ENCODE data around the gene PRSS56. TPM values are rescaled to one million over a fixed set of nuclear protein-coding genes. Genes with fewer than 3 reads are reported as not detected.

Gene PRSS56
- total RNA-seq, 2 experiments from 2014 or later, result not detected

DNA sequence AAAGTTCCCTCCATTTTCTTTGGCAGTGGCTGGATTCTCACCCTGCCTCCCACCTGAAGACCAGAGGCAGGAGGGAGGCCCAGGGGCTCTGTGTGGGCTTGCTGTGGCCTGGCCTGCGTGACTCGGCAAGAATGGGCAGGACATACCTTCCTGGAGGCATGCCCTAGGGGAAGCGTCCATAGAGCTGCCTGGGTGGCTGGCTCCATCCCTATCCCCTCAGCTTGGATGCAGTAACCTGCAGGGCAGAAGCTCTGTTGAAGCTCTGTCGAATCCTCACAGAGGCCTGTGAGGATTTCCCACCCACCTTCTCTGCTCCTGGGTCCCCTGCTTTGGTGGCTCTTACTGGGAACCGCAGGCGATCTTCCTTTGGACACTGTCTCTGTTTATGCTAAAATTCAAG, 1.3 kb upstream of the PRSS56 start:
- H3K27ac Mint-ChIP-seq, result no peak overlapping the region
- peaks cover 6% of the 10 kb centered on the region for H3K4me1 Mint-ChIP-seq
- H3K9me3 Mint-ChIP-seq, result no peaks in the 10 kb centered on the region
- H3K36me3 Mint-ChIP-seq (ENCODE audit: low read depth), result no peaks in the 10 kb centered on the region
- DNase-seq, result no peak
- ChIA-PET CTCF (no interaction called here), POLR2A (no interaction called here)
- no peak overlapping the region for H3K4me3 Mint-ChIP-seq
- H3K27me3 Mint-ChIP-seq, result peaks cover 19% of the 10 kb centered on the region

DNA sequence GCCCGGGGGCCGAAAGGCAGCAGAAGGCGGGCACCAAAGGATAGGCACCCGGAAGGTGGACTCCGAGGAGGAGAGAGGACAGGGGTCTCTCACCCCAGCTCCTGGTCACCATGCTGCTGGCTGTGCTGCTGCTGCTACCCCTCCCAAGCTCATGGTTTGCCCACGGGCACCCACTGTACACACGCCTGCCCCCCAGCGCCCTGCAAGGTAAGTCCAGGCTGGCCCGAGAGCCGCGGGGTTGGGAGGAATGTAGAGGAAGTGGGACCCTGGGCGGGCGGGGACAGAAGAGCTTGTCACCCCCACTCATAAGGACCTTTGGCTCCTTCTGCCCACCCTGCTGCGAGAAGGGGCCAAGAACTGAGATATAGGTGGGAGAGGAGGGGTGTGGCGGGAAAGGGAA, 301 bp downstream of the PRSS56 start:
- no peak for DNase-seq
- CTCF ChIA-PET, result interaction anchor here (1.2 to 1.4 kb wide), 2 partner anchors 27 to 73 kb away, joined by 5 to 7 read pairs; no protein-coding TSS in a partner anchor
- H3K27me3 Mint-ChIP-seq, result peaks cover 24% of the 10 kb centered on the region

DNA sequence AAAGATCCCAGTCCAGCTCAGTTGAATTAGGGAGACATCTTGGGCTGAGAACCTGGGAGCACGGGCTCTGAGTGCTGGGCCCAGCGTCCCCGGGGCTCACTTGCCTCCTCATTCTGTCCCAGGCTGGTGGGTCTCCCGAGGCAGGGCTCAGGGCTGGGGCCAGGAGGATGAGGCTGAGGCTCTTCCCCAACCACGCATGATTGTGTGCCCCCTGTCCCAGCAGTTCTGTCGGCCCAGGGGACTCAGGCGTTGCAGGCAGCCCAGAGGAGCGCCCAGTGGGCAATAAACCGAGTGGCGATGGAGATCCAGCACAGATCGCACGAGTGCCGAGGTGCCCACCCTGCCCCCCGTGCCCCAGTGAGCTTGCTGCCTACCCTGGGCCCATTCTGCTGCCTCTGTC, 910 bp downstream of the PRSS56 start:
- CTCF ChIA-PET, result interaction anchor here (1.2 to 1.4 kb wide), 2 partner anchors 27 to 73 kb away, joined by 5 to 7 read pairs; no protein-coding TSS in a partner anchor

More for the DNA sequence above, 301 bp downstream of the PRSS56 start:
- Mint-ChIP-seq H3K4me1 (peaks cover 10% of the 10 kb centered on the region), H3K4me3 (no peak overlapping the region), H3K9me3 (no peaks in the 10 kb centered on the region), H3K36me3 (ENCODE audit: low read depth) (no peaks in the 10 kb centered on the region), H3K27ac (no peak overlapping the region)
- POLR2A ChIA-PET, result interaction anchor here (1.1 kb wide), 1 partner anchor 73 kb away, joined by 3 read pairs; no protein-coding TSS in a partner anchor

DNA sequence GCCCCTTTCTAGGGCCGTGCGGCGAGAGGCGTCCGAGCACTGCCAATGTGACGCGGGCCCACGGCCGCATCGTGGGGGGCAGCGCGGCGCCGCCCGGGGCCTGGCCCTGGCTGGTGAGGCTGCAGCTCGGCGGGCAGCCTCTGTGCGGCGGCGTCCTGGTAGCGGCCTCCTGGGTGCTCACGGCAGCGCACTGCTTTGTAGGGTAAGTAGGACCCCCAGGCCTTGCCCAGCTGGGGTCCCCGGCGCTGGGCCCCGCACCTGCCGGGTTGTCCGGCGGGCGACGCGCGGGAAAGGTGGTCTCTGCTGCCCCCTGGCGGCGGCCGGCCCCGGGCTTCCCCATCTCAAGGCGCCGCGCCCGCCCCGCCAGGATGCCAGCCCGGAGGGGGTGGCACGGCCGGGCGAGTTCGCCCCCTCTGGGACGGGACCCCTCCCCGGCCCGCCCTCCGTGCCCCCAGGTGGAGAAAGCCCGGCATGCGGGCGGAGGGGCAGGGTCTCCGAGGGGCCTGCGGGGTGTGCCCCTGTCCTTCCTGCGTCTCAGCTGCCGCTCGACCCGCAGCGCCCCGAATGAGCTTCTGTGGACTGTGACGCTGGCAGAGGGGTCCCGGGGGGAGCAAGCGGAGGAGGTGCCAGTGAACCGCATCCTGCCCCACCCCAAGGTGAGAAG, 1.9 kb downstream of the PRSS56 start:
- Mint-ChIP-seq H3K9me3 (no peaks in the 10 kb centered on the region), H3K27ac (no peak overlapping the region), H3K27me3 (peaks cover 25% of the 10 kb centered on the region), H3K4me3 (no peak overlapping the region), H3K36me3 (ENCODE audit: low read depth) (no peaks in the 10 kb centered on the region), H3K4me1 (peaks cover 10% of the 10 kb centered on the region)
- DNase-seq, result peak; percentile 64
- ChIA-PET CTCF (interaction anchor here (0.9 to 2.2 kb wide), 3 partner anchors 9 to 76 kb away, joined by 3 to 9 read pairs (median 3); no protein-coding TSS in a partner anchor), POLR2A (no interaction called here)

More for the DNA sequence above, 910 bp downstream of the PRSS56 start:
- Mint-ChIP-seq H3K27ac (no peak overlapping the region), H3K4me3 (no peak overlapping the region), H3K27me3 (peaks cover 22% of the 10 kb centered on the region), H3K9me3 (no peaks in the 10 kb centered on the region), H3K36me3 (ENCODE audit: low read depth) (no peaks in the 10 kb centered on the region), H3K4me1 (peaks cover 10% of the 10 kb centered on the region)
- DNase-seq, result no peak
- POLR2A ChIA-PET, result interaction anchor here (1.1 kb wide), 1 partner anchor 74 kb away, joined by 3 read pairs; no protein-coding TSS in a partner anchor

DNA sequence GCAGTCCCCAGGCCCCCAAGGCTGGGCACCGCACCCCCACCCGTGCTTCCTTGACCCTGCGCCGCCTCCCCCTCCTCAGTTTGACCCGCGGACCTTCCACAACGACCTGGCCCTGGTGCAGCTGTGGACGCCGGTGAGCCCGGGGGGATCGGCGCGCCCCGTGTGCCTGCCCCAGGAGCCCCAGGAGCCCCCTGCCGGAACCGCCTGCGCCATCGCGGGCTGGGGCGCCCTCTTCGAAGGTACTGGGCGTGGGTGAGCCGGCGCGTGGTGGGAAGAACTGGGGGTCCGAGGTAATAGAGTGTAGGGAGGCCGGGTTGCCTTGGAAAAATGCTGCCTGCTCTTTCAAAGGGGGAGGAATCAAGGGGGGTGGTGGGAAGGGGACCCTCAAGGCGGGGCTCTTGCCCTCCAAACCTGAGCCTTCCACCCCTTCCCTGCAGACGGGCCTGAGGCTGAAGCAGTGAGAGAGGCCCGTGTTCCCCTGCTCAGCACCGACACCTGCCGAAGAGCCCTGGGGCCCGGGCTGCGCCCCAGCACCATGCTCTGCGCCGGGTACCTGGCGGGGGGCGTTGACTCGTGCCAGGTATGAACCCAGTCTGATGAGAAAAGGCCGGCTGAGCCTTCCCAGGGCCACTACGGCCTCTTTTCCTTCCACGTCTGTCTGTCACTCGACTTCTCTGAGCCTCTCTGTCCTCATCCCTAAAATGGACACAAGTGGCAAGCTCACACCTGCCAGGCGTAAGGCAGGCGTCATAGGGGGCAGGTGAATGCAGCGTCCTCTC, 2.6 kb downstream of the PRSS56 start:
- ChIA-PET POLR2A (no interaction called here), CTCF (interaction anchor here (0.9 to 2.2 kb wide), 3 partner anchors 10 to 76 kb away, joined by 3 to 9 read pairs (median 3); no protein-coding TSS in a partner anchor)
- H3K27me3 Mint-ChIP-seq, result peaks cover 29% of the 10 kb centered on the region
- no peak overlapping the region for H3K27ac Mint-ChIP-seq
- H3K4me3 Mint-ChIP-seq, result no peak overlapping the region
- DNase-seq, result no peak
- H3K4me1 Mint-ChIP-seq, result peaks cover 10% of the 10 kb centered on the region
- no peaks in the 10 kb centered on the region for H3K9me3 Mint-ChIP-seq
- H3K36me3 Mint-ChIP-seq (ENCODE audit: low read depth), result no peaks in the 10 kb centered on the region

DNA sequence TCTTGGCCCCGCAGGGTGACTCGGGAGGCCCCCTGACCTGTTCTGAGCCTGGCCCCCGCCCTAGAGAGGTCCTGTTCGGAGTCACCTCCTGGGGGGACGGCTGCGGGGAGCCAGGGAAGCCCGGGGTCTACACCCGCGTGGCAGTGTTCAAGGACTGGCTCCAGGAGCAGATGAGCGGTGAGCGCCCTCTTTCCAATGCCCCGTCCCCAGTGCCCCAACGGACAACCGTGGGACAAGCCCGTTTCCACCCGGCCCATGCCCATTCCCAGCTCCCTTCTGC, 3.2 kb downstream of the PRSS56 start:
- CTCF ChIA-PET, result interaction anchor here (2.2 kb wide), 1 partner anchor 77 kb away, joined by 9 read pairs; no protein-coding TSS in a partner anchor
- Mint-ChIP-seq H3K27me3 (peaks cover 32% of the 10 kb centered on the region), H3K9me3 (no peaks in the 10 kb centered on the region), H3K36me3 (ENCODE audit: low read depth) (no peaks in the 10 kb centered on the region), H3K4me1 (peaks cover 12% of the 10 kb centered on the region), H3K27ac (no peak overlapping the region), H3K4me3 (no peak overlapping the region)
- DNase-seq, result no peak
- POLR2A ChIA-PET, result no interaction called here

DNA sequence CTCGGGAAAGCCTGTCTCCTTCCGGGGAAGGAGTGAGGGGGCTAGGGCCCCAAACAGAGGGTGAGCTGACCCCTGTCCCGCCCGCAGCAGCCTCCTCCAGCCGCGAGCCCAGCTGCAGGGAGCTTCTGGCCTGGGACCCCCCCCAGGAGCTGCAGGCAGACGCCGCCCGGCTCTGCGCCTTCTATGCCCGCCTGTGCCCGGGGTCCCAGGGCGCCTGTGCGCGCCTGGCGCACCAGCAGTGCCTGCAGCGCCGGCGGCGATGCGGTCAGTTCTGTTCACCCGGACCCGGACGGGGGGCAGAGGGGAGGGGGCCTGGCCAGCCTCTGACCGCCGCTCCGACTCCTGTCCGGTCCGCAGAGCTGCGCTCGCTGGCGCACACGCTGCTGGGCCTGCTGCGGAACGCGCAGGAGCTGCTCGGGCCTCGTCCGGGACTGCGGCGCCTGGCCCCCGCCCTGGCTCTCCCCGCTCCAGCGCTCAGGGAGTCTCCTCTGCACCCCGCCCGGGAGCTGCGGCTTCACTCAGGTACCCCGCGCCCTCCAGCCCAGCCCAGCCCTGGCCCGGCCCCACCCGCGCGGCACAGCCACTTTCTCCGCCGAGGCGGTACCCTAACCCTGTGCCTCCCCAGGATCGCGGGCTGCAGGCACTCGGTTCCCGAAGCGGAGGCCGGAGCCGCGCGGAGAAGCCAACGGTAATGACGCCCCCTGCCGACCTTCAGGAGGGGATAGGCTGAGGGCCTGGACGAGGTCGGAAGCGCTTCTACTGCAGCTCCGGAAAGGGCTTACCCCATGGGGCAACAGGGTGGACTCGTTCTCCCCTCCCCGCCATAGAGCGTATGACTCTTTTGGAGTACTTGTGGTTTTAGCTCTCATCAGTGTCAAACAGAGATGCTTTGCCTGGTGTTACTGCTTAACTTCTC, 3.8 kb downstream of the PRSS56 start:
- Mint-ChIP-seq H3K4me1 (peaks cover 18% of the 10 kb centered on the region), H3K27me3 (peaks cover 38% of the 10 kb centered on the region), H3K27ac (no peak overlapping the region), H3K4me3 (no peak overlapping the region), H3K9me3 (no peaks in the 10 kb centered on the region), H3K36me3 (ENCODE audit: low read depth) (no peaks in the 10 kb centered on the region)
- DNase-seq, result peak; percentile 25
- CTCF ChIA-PET, result interaction anchor here (2.2 kb wide), 1 partner anchor 77 kb away, joined by 9 read pairs; no protein-coding TSS in a partner anchor
- POLR2A ChIA-PET, result no interaction called here

DNA sequence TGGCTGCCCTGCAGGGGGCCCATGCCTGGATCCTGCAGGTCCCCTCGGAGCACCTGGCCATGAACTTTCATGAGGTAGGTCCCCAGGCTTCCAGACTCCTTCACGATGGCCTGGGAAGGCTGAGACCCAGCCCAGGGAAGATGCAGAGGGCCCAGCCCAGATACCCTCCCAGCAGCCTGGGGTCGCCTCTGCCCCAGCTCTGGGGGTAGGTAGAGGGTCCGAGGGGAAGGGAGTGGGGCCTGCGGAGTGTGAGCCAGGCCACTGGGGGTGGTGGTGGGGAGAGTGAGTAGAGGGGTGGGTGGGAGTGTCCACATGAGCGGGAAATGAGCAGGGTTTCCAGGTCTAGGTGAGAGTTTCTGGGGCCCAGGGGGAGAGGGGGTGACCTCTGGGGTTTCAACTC, 4.6 kb downstream of the PRSS56 start:
- no peaks in the 10 kb centered on the region for H3K9me3 Mint-ChIP-seq
- DNase-seq, result no peak
- peaks cover 39% of the 10 kb centered on the region for H3K27me3 Mint-ChIP-seq
- peaks cover 22% of the 10 kb centered on the region for H3K4me1 Mint-ChIP-seq
- POLR2A ChIA-PET, result no interaction called here
- H3K4me3 Mint-ChIP-seq, result no peak overlapping the region
- no peak overlapping the region for H3K27ac Mint-ChIP-seq
- CTCF ChIA-PET, result no interaction called here
- H3K36me3 Mint-ChIP-seq (ENCODE audit: low read depth), result no peaks in the 10 kb centered on the region

DNA sequence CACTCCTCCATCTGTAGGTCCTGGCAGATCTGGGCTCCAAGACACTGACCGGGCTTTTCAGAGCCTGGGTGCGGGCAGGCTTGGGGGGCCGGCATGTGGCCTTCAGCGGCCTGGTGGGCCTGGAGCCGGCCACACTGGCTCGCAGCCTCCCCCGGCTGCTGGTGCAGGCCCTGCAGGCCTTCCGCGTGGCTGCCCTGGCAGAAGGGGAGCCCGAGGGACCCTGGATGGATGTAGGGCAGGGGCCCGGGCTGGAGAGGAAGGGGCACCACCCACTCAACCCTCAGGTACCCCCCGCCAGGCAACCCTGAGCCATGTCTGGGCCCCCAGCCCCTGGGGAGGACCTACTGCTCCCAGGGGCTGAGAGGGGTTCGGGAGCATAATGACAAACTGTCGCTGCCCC, 5.0 kb downstream of the PRSS56 start:
- Mint-ChIP-seq H3K27ac (no peak overlapping the region), H3K36me3 (ENCODE audit: low read depth) (no peaks in the 10 kb centered on the region), H3K4me3 (no peak overlapping the region), H3K9me3 (no peaks in the 10 kb centered on the region), H3K27me3 (peaks cover 38% of the 10 kb centered on the region), H3K4me1 (peaks cover 22% of the 10 kb centered on the region)
- CTCF ChIA-PET, result no interaction called here
- POLR2A ChIA-PET, result no interaction called here
- no peak for DNase-seq

DNA sequence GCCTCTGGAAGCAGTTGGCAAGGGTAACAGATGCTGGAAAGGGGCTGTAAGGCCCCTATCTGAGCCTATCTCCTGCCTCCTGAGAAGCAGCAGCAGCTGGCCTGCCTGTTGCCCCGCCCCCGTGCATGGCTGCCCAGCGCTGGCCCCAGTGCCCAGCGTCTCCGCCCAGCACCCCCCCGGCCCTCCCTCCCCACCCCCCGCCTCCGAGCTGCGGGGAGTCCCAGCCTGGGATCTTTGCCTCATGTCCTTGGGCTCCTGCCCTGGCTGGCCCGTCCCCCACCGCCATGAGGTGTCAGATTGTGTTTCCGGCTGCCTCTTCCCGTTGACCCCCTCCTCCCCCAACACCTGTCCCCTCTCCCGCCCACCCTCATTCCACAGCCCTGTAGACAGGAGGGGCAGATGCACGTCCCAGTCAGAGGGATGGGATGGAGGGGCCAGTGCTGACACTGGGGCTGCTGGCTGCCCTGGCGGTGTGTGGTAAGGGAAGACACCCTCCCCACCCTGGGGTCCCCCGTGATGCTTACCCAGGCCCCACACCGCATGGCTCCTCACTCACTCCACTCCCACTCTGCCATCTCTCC, 5.7 kb downstream of the PRSS56 start, which contains the start of gene CHRND:
TSS of gene CHRND (plus strand) at position 370 of the 581 bp plus-strand sequence. CDS start at position 426, 56 bp downstream.
- no peaks in the 10 kb centered on the region for H3K36me3 Mint-ChIP-seq (ENCODE audit: low read depth)
- H3K9me3 Mint-ChIP-seq, result no peaks in the 10 kb centered on the region
- peaks cover 37% of the 10 kb centered on the region for H3K27me3 Mint-ChIP-seq
- POLR2A ChIA-PET, result no interaction called here
- CTCF ChIA-PET, result interaction anchor here (0.6 kb wide), 1 partner anchor 551 kb away, joined by 4 read pairs; no protein-coding TSS in a partner anchor
- no peak for DNase-seq
- no peak within 1 kb of the TSS for H3K27ac Mint-ChIP-seq
- peaks cover 22% of the 10 kb centered on the region for H3K4me1 Mint-ChIP-seq
- H3K4me3 Mint-ChIP-seq, result no peak within 1 kb of the TSS

DNA sequence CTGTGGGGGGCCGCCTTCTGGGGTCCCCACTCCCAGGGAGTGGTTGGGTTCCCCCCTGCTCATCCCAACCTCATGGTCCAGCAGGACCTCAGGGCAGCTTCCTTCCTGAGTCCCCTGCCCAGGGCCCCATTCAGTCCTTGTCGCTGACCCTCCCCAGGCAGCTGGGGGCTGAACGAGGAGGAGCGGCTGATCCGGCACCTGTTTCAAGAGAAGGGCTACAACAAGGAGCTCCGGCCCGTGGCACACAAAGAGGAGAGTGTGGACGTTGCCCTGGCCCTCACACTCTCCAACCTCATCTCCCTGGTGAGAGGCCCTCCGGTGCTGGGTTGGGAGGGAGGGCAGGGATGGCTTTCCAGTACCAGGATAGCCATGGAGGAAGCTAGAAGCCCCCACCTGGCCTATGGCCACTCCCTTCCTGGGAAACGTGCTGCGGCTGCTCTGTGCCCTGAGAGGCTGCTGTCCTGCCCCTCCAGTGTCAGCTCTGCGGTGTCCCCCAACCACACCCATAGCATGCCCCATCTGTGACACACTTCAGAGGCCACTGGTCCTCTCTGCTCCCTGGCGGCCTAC, 6.3 kb downstream of the PRSS56 start:
- DNase-seq, result no peak
- CTCF ChIA-PET, result no interaction called here
- H3K4me1 Mint-ChIP-seq, result peaks cover 21% of the 10 kb centered on the region
- peaks cover 35% of the 10 kb centered on the region for H3K27me3 Mint-ChIP-seq
- POLR2A ChIA-PET, result no interaction called here
- no peaks in the 10 kb centered on the region for H3K36me3 Mint-ChIP-seq (ENCODE audit: low read depth)
- no peaks in the 10 kb centered on the region for H3K9me3 Mint-ChIP-seq
- no peak overlapping the region for H3K4me3 Mint-ChIP-seq
- no peak overlapping the region for H3K27ac Mint-ChIP-seq

DNA sequence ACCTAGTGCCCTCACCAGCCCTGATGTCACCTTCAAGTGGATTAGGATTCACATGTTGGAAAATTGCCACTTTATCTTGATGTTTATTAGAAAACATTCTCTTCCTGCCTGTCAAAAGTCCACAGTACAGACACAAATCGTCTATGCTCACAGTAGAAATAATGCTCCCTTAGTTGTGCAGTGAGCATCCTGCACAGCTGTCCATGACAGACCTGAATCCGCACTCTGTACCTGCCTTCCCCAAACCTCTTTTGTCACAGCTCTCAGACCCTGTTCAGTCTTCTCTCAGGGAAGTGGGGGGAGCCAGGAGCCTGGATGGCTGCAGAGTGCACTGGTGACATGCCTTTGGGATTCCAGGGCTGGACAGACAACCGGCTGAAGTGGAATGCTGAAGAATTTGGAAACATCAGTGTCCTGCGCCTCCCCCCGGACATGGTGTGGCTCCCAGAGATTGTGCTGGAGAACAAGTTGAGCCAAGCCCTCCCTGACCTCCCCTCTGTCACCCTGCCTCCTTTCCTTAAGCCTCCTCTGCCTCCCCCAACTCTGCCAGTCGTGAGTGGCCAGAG, 7.8 kb downstream of the PRSS56 start:
- CTCF ChIA-PET, result no interaction called here
- peaks cover 31% of the 10 kb centered on the region for H3K27me3 Mint-ChIP-seq
- H3K36me3 Mint-ChIP-seq (ENCODE audit: low read depth), result no peaks in the 10 kb centered on the region
- no peaks in the 10 kb centered on the region for H3K9me3 Mint-ChIP-seq
- no peak overlapping the region for H3K27ac Mint-ChIP-seq
- POLR2A ChIA-PET, result interaction anchor here (0.8 kb wide), 1 partner anchor 821 kb away, joined by 3 read pairs; no protein-coding TSS in a partner anchor
- no peak for DNase-seq
- H3K4me3 Mint-ChIP-seq, result no peak overlapping the region
- H3K4me1 Mint-ChIP-seq, result peaks cover 17% of the 10 kb centered on the region
